Stimulated activated CD8-positive, alpha-beta memory T cell treated with anti-CD3 and anti-CD28 coated beads, Interleukin-12 subunit alpha, Interleukin-12 subunit beta, amount 100 ng/mL, for 4 hours (primary cell): ENCODE data around the gene RANBP6.

Source experiments
- DNase-seq: peaks from one replicate; pipeline ENCODE4 v3.0.0-alpha.2; 2020; ENCODE audit warnings: low read depth

Gene RANBP6

DNA sequence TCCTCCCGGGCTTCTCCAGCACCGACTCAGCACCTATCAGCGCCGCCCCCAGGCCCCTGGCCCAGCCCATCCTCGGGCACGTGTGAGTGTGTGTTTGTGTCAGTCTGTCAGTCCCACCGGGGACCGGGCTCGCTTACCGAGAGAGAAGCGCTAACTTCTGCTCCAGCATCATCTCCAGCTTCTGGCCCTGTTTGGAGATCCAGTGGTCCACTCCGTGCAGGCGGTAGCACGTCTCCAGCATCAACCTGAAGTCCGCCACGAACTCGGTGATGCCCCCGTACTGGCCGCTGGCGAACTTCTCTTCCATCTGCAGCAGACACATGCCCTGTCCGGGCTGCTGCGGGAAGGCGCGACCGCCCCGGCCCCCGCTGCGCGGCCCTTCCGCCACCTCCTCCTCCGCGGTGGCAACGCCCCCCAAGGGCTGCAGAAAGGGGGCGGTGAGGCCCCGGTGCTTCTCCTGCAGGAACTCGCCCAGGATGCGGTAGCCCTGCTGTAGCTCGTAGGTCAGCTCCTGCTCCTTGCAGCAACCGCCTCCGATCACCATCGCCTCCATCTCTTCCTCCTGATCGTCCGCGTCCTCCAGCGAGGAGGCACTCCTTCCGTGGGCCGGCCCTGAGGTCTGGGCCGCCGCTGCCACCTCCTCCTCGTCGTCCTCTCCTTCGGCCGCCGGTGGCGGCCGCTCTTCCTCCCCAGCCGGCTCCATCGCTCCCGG lies 8.2 kb downstream of the RANBP6 start:
- DNase-seq = peak; percentile 85

- DNase-seq = no peak
Observed at GRCh38 chr9:6006749-6007057, 8.7 kb downstream of the RANBP6 start.

GRCh38 chr9:6000955-6001354 lies 14.5 kb downstream of the RANBP6 start:
- no peak for DNase-seq

GRCh38 chr9:5999443-6000101 lies 15.9 kb downstream of the RANBP6 start:
- DNase-seq = no peak

DNA sequence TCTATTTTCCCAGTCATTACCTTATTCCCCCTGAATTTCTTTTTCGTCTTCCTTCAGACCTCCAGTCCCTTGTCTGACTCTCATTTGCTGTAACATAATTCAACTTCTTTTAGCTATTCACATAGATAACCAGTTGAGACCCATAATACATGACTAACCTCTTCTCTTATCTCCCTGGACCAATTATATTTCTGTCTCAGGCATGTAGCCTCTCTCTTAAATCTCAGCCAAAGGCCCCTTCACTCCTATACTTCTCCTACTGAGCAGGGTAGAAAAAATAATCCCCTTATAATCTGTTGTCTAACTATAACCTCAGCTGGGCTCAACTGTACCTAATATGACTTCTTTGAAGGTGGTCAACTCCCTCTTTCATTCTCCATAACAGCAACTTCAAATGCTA lies 20.9 kb downstream of the RANBP6 start:
- DNase-seq = no peak

DNA sequence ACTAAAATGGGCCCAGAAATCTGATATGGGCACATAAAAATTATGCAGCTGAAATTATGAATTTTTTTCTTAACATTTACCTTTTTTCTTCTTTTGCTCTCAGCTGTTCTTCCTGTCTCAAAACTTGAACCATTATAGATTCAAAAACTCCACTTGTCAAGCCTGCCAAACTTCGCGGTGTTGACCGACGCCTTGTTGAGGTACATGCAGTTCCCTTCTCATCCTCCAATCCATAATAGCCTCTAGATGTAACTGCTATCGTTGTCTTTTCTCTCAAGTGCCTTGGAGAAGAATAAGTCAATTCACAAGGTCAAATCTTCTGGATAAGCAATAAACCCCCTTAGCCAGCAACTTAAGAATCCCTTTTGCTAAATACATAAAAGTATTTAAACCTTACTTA lies 27.2 kb downstream of the RANBP6 start:
- no peak for DNase-seq

- no peak for DNase-seq
Observed at GRCh38 chr9:5983042-5983441, 32.4 kb downstream of the RANBP6 start.

- no peak for DNase-seq
Observed at GRCh38 chr9:5982317-5982716, 33.1 kb downstream of the RANBP6 start.

DNA sequence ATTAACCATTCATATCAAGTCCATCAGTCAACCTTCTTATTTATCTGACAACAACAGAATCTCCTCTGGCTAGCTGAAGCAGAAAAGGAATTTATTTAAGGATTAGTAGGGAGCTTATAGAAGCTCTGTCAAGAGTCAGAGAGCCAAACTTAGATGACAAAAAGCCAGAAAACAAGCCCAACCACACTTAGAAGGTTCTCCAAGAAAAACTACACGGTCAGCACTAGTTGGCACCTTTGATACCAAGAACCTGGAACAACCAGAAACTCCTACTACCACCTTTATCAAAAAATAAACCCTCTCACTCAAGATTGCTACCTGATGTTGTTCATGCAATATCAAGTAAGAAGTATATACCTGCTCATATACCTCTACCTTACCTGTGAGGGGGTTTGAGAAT lies 36.9 kb downstream of the RANBP6 start:
- DNase-seq = no peak

GRCh38 chr9:5976674-5977397 lies 38.6 kb downstream of the RANBP6 start:
- DNase-seq = no peak

- no peak for DNase-seq
Observed at GRCh38 chr9:5971740-5972139, 43.7 kb downstream of the RANBP6 start.
